Esophagus squamous epithelium (tissue), 4 donors: ENCODE measurements around the gene TSPAN4.

Experiments
- CTCF ChIP-seq, 6 experiments: fragments of 450-650 bp in 4 of 6; fragments of 200-600 bp in 2 of 6; sonication (generic) in 2 of 6; IDR thresholded peaks; one replicate each; pipeline ENCODE4 v1.5.1; 2016 to 2019; ENCODE audit warnings: antibody characterized with exemption in 6 of 6, mild to moderate bottlenecking in 4 of 6, moderate library complexity in 4 of 6
- POLR2A ChIP-seq, 4 donors: fragments of 450-650 bp; IDR thresholded peaks; one replicate each; pipeline ENCODE4 v1.6.1; 2017; ENCODE audit warnings: antibody characterized with exemption in 4 of 4, mild to moderate bottlenecking in 4 of 4, moderate library complexity in 3 of 4

DNA sequence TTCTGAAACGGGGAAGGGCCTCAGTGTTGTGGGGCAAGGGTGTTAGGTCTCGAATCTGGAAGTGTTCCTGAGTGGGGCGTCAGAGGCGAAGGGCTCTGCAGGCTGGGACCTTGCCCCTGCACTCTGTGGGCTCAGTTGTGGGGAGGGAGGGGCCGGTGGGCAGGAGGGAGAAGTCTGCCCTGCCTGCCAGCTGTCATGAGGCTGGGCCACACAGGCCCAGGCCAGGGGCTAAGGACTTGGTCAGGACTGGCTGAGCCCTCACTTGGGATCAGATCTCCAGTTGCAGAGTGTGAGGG is 14.8 kb upstream of the TSPAN4 start, which contains the start of gene CRACR2B:
- TF ChIP-seq CTCF (IDR thresholded peaks at IDR 0.05) (no peak), POLR2A (IDR thresholded peaks at IDR 0.05) (no peak)
